Pulmonary artery endothelial cell (primary cell): ENCODE results near the gene TPM4. TPM values are rescaled to one million over a fixed set of nuclear protein-coding genes. Genes with fewer than 3 reads are reported as not detected.
A peak's percentile ranks its signal among the peaks of the same experiment; 100 is the strongest.
"Not testable (repeated sequence)": the region's sequence is repeated elsewhere in the genome, so short reads cannot be mapped to it uniquely, and the experiment has no call there.

Experiments used
- DNase-seq: peaks from one replicate; pipeline ENCODE4 v3.0.0-alpha.2; 2011; ENCODE audit warnings: low read depth, low spot score
- total RNA-seq: library from RNA; depleted of rRNA; stranded (reverse); fragments of >200 nt; gene quantifications from 2 replicates; pipeline ENCODE4 v1.2.3, GENCODE V29; 2014

Gene TPM4
- 788 and 800 TPM in 2 replicates for total RNA-seq

- DNase-seq = peak; percentile 68
These were observed at the start of gene TPM4 for GRCh38 chr19:16076154-16076957. TSS of gene TPM4 (plus strand) at chr19:16076495. CDS start at chr19:16076566, 71 bp downstream.

DNA sequence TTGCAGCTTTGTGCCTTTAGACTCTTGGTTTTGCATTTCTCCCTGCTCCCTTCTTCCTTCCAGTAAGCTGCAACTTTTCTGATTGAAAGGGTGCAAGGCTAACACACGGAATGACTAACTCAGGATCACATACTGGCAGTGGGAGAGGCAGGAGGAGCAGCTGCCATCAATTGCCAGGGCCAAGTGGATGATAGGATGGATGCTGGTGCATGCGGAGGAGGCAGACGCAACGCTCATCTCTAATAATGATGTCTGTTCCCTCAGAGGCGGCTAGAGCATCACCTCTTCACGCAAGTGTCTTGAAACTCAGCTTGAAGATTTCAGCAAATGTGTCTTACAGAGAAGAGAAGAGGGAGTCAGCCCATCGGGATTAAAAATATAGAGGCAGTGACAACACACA, 49.5 kb upstream of the TPM4 start:
- DNase-seq = no peak

DNA sequence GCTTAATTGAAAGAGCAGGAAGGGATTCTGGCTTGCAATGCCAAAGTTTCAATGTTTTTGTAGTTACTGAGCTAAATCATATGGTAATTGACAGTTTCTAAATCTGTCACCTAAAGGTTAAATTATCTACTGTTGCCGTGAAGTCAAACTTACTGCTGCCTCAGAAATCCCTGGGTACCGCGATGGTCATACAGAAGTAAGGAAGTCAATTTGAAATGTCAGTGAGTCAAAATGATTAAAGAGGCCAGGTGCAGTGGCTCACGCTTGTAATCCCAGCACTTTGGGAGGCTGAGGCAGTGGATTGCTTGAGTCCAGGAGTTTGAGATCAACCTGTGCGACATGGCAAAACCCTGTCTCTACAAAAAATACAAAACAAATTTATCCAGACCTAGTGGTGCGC, 48.8 kb upstream of the TPM4 start:
- no peak for DNase-seq

DNA sequence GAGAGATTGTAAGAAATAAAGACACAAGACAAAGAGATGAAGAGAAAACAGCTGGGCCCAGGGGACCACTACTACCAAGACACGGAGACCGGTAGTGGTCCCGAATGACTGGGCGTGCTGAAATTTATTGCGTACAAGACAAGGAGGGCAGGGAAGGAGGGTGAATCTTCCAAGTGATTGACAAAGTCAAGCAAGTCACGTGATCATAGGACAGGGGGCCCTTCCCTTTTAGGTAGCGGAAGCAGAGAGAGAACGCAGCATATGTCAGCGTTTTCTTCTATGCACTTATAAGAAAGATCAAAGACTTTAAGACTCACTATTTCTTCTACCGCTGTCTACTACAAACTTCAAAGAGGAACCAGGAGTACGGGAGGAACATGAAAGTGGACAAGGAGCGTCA, 46.1 kb upstream of the TPM4 start:
- not testable (repeated sequence) for DNase-seq

DNA sequence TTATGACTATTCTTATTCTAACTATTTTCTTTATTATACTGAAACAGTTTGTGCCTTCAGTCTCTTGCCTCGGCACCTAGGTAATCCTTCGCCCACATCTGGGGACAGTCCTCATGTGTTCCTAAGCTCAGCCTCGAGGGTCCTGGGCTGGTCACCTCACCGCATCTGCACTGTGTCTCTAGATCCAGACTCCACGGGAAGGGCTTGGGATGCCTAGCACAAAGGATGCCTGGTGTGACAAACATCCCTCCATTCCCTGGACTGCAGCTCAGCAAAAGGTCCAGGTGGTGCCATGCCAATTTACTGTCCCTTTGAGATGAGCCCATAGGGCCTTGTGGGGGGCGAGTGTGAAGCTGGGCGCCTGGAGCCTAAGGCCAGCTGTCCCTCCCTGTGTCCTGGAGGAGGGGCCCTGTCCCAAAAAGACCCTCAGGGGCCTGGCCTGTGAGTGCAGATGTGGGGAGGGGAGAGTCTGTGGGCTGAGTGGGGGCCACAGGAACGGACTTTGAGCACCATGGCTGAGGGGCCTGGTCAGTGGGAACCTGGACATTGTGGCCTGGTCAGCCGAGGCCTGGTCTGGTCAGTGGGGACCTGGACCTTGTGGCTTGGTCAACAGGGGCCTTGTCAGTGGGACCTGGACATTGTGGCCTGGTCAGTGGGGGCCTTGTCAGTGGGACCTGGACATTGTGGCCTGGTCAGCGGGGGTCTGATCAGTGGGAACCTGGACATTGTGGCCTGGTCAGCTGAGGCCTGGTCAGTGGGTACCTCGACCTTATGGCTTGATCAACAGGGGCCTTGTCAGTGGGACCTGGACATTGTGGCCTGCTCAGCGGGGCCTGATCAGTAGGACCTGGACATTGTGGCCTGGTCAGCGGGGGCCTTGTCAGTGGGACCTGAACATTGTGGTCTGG, 45.1 kb upstream of the TPM4 start:
- DNase-seq = no peak

GRCh38 chr19:16031872-16032200, 44.5 kb upstream of the TPM4 start:
- DNase-seq = no peak

DNA sequence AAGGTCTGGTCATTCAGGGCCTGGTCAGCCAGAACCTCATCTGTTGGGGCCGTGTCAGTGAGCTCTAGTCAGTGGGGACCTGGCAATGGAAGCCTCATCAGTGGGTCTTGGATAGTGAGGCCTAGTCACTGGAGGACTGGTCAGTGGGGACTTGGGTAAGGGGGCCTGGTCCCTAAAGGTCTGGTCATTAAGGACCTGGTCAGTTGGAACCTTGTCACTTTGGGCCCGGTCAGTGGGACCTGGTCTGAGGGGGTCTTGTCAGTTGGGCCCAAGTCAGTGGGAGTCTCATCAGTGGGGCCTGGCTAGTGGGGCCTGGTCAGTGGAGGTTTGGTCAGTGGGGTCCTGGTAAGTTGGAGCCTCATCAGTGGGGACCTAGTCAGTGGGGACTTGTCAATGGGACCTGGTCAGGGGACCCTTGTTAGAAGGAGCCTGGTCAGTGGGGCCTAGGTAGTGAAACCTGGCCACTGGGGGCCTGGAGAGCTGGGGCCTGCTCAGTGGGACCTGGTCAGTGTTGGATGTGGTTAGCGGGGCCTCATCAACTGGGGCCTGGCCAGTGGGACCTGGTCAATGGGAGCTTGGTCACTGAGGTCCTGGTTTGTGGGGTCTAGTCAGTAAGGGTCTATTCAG, 43.7 kb upstream of the TPM4 start:
- no peak for DNase-seq

DNA sequence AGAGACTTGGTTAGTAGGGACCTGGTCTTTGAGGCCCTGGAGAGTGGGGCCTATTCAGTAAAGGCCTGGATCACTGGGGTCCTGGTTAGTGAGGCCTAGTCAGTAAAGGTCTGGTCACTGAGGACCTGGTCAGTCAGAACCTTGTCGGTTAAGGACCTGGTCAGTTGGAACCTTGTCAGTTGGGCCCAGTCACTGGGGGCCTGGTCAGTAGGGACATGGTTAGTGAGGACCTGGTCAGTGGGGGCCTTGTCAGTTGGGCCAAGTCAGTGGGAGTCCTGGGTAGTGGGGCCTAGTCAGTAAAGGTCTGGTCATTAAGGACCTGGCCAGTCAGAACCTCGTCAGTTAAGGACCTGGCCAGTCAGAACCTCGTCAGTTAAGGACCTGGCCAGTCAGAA, 43.2 kb upstream of the TPM4 start:
- no peak for DNase-seq

DNA sequence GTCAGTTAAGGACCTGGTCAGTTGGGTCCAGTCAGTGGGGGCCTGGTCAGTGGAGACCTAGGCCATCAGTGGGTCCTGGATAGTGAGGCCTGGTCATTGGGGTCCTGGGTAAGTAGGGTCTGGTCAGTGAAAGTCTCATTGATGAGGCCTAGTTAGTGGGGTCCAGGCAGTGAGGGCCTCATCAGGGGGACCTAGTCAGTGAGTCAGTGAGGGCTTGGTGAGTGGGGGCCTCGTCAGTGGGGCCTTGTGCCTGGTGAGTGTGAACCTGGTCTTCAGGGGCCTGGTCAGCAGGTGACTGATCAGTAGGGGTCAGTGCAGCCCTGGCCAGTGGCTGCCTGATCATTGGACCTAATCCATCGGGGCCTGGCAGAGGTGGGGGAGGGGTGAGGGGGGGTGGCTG, 42.6 kb upstream of the TPM4 start:
- DNase-seq = no peak

DNA sequence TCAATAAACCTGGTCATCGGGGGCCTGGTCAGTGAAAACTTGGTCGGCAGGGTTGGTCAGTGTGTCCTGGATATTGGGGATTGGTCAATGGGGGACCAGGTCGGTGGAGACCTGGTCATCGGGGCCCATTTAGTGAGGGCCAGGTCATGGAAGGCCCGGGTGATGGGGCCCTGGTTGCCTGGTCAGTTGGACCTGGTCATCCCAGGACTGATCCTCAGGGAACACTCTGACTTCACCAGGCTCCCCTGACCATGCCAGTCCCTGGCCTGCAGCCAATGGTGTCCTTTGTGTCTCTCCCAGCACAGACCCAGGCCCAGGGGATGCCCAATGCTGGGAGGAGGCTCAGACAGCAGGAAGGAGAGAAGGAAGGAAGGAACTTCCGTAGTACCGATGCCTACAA, 42.1 kb upstream of the TPM4 start:
- no peak for DNase-seq

DNA sequence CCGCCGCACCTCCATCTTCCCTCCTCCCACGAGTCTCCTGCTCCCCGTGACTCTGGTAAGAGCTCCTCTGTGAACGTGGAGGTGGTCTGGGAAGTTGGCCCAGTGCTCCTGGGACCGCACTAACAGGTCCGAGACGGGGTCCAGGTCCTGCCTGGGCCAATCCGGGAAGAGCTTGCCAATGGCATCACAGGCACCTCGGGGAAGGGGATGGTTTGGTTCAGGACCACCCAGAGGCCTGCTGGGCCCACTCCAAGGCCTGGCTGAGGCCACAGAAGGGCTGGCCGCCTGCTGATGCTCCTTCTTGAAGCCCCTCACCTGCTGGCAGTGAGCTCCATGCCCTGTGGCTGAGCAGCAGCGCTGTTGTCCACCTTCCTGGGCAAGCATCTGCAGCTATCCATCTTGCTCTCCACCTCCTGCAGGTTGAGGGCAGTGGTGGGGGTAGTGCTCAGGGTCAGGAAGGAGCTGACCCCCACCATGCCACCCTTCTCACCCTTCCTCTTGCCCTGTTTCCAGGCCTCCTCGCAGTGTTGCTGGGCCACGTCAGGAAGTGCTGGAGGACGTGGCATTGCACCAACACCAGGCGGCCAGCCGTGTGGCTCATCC, 41.2 kb upstream of the TPM4 start:
- DNase-seq = no peak

DNA sequence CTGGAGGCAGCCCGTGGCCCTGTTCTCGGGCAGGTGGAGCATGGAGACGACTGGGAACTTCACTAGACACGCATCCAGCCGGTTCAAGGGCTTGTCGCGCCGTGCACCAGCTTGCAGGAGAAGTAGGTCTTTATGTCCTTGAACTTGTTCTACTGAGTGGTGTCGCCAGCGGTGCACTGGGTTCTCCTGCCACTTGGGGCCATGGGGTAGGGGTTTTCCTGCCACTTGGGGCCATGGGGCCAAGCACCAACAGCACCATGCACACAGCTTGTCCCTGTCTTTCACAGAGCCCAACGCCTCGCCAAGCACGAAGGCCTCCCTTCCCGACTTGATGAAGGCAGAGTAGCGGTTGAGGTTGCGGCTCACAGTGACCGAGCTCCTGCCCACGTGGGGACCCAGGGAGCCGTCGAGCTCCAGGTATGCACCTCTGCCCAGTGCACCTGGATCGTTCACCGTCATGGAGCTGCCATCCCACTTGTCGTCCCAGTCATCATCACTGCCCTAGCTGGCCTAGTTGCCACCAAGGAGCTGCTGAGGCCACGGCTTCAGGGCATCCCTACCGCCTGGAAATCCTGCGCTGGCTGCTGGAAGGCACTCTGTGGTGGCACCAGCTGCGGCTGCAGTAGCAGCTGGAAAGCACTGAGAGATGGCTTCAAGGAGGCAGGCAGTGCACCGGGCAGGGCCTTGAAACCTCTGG, 40.5 kb upstream of the TPM4 start:
- DNase-seq = no peak

DNA sequence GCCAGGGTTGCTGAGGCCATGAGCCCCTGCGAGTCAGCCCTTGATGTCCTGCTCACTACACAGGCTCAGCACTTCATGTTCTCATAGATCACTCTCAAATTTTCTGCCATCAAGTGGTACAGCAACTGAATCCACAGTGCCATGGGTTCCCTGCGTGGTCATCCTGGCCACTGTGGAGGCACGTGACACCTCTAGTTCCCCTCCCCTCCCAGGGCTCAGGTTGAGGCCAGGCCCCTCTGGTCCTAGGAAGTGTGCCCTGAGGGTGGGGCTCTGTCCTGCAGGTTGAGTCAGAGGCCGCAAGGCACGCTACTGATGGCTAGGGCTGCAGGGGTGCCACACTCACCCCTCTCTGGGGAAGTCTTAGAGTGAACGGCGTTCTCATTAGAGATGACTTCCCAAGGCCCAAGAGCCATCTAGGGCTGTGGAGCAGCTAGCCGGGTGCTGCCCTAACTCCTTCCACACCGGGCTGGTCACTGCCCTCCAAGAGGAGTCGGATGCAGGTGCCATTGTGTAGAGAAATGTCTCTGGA, 39.8 kb upstream of the TPM4 start:
- no peak for DNase-seq

GRCh38 chr19:16036941-16037340, 39.4 kb upstream of the TPM4 start:
- DNase-seq = no peak

DNA sequence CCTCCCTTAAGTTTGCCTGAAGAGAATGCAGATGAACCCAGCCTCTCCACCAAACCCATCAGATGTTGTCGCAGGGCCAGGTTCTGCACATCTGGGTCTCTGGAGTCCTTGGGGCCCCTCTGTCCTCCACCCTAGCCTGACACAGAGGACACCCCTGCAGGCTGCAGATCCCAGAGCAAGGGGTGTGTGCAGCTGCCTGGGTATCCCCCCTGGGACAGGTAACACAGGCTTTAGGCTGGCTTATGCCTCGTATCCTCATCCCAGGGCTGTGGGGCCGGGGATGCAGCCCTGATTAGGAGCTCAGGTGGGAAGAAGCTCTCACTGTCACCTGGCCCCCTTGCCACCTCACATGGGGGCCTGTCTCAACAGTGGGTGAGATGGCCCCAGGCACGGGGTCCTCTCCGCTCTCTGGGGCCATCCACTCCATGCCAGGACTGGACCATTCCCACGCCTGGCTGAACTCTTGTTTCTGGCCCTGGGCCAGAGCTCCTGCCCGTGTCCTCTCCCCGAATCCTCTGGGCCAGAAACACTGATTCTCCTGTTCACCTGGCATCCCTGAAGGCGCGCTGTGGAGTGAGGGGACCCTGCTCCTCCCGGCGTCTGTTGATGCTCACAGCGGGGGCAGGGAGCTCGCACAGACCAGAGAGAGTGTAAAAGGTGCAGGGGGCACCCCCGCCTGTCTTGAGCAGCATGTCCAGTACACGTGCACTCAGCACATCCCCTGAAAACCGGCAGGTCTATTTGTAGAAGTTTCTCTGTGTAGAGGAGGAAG, 38.7 kb upstream of the TPM4 start:
- no peak for DNase-seq

DNA sequence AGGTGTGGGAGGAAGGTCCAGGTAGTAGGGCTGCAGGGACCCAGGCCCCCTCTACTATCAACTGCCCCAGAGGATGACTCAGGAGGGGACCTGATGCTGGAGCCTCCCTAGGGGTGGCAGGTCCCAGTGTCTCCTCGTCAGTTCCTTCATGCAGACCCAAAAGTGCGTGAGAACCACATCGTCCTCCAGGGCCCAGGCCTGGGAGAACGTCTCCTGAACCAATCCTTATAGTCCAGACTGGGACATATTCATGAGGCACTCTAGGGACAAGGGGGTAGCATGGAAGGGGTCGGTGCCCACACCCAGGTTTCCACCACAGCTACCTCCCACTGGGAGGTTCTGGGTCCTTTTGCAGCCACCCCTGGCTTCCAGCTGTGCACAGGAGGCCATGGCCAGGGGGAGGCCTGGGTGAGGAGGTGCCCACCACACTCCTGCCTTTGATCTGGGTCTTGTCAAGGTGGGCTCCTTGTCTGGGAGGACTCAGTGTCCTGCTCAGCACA, 38.0 kb upstream of the TPM4 start:
- DNase-seq = no peak

DNA sequence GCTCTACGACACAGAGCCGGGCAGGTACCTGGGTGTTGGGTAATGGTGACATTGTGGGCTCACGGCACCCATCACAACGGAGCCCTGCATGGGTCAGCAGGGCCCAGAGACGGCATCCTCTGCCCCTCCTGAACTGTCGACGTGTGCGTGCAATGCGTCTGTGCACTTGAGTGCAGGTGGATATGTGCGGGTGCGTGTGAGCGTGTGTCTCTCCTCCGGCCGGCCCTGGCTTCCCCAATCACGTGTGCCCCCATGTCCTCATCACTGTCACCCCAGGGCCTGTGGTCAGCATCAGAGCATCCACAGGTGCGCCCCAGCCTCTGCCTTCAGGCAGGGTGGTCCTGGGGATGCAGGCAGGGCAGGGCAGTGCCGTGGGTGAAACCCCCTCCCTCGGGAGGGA, 37.2 kb upstream of the TPM4 start:
- no peak for DNase-seq

DNA sequence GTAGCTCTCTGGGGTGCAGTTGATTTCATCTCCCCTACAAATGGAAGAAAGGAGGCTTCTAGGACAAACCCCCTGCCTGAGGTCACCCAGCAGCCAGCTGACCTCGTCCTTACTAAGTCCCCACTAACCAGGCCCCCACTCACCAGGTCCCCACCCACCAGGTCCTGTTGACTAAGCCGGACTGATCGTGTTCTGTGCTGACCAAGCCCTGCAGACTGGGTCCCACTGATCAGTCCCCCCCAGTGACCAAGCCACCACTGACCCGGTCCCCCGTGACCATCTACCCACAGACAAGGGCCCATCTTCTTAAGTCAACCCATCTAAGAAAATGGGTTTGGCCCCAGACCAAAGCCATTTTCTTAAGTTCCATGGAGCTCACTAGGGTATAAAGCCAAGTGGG, 36.8 kb upstream of the TPM4 start:
- DNase-seq = no peak

DNA sequence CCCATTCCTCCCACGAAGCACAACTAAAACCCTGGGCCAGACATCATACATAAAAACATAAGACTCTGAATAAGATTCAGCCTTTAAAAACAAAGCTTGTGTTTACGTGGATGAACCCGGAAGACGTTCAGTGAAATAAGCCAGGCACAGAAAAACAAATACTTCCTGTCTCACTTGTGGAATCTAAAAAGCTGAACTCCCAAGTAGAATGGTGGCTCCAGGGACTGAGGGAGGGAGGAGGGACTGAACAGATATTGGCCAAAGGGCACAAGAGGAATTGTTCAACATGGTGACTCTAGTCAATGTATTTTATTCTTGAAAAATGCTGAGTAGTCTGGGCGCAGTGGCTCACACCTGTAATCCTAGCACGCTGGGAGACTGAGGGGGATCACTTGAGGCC, 35.7 kb upstream of the TPM4 start:
- DNase-seq = no peak
